HL-60 (cell line): ENCODE data around the gene IL17B.

Source experiments
- DNase-seq, 2 experiments: peaks; one replicate each; pipeline ENCODE4 v3.0.0-alpha.2; 2010 to 2020; ENCODE audit warnings: low read depth in 1 of 2, low spot score in 1 of 2
- H3K27ac ChIP-seq: fragments of 250-450 bp; sonication (Bioruptor Pico); replicated peaks from 2 replicates; pipeline ENCODE4 v1.5.1; 2020; ENCODE audit warnings: mild to moderate bottlenecking, moderate library complexity
- H3K27me3 ChIP-seq: fragments of 250-450 bp; sonication (Bioruptor Pico); 2 replicates; pipeline ENCODE4 v1.5.1; 2021; ENCODE audit warnings: mild to moderate bottlenecking, moderate library complexity; ENCODE audit not compliant: insufficient read depth, poor library complexity, severe bottlenecking
- H3K4me3 ChIP-seq: replicated peaks from 2 replicates; pipeline ENCODE4 v1.5.1; 2011; ENCODE audit warnings: mild to moderate bottlenecking, control low read depth, low read length; ENCODE audit not compliant: insufficient read depth
- CTCF ChIP-seq: IDR thresholded peaks from one replicate; pipeline ENCODE4 v1.5.1; 2011; ENCODE audit warnings: low read length, control low read depth, inconsistent platforms; ENCODE audit not compliant: insufficient read depth
- GABPA ChIP-seq: IDR thresholded peaks from 2 replicates; pipeline ENCODE4 v1.6.1; 2012; ENCODE audit warnings: low read depth
- POLR2AphosphoS5 ChIP-seq: IDR thresholded peaks from 2 replicates; pipeline ENCODE4 v1.6.1; 2012; ENCODE audit warnings: low read depth
- REST ChIP-seq: IDR thresholded peaks from 2 replicates; pipeline ENCODE4 v1.6.1; 2012; ENCODE audit warnings: low read depth; ENCODE audit not compliant: insufficient replicate concordance
- SPI1 ChIP-seq: IDR thresholded peaks from 2 replicates; pipeline ENCODE4 v1.6.1; 2012; ENCODE audit warnings: low read depth, mild to moderate bottlenecking, borderline replicate concordance

Gene IL17B

GRCh38 chr5:149387081-149387631 lies 8.1 kb upstream of the IL17B start:
- no peaks in the 10 kb centered on the region for H3K27me3 ChIP-seq
- no peak for DNase-seq
- no peak overlapping the region for H3K27ac ChIP-seq
- TF ChIP-seq CTCF (no peak), GABPA (no peak), SPI1 (no peak), POLR2AphosphoS5 (no peak), REST (no peak)
- H3K4me3 ChIP-seq = no peak overlapping the region

GRCh38 chr5:149386166-149386565 lies 7.1 kb upstream of the IL17B start:
- no peak for DNase-seq
- no peak overlapping the region for H3K27ac ChIP-seq
- no peaks in the 10 kb centered on the region for H3K27me3 ChIP-seq
- TF ChIP-seq REST = no peak
- no peak for TF ChIP-seq POLR2AphosphoS5
- TF ChIP-seq CTCF = no peak
- no peak for TF ChIP-seq GABPA
- TF ChIP-seq SPI1 = no peak
- H3K4me3 ChIP-seq = no peak overlapping the region

GRCh38 chr5:149383399-149383798 lies 4.3 kb upstream of the IL17B start:
- H3K27ac ChIP-seq = no peak overlapping the region
- no peaks in the 10 kb centered on the region for H3K27me3 ChIP-seq
- no peak overlapping the region for H3K4me3 ChIP-seq
- DNase-seq = no peak
- TF ChIP-seq REST = no peak
- TF ChIP-seq CTCF = no peak
- TF ChIP-seq POLR2AphosphoS5 = no peak
- TF ChIP-seq SPI1 = no peak
- no peak for TF ChIP-seq GABPA
